PC-9 (cell line): ENCODE data around the gene TMPRSS5.

Experiments
- EZH2 ChIP-seq: fragments of 200-600 bp; sonication (generic); IDR thresholded peaks from 2 replicates; pipeline ENCODE4 v1.8.0; 2017; ENCODE audit warnings: antibody characterized with exemption, low read depth
- TF ChIP-seq, protein P1 (sequence below): fragments of 200-600 bp; sonication (generic); conservative IDR thresholded peaks from 2 replicates; pipeline ENCODE4 v1.6.1; 2017; ENCODE audit warnings: mixed run types, antibody characterized with exemption, mild to moderate bottlenecking, moderate library complexity

DNA sequence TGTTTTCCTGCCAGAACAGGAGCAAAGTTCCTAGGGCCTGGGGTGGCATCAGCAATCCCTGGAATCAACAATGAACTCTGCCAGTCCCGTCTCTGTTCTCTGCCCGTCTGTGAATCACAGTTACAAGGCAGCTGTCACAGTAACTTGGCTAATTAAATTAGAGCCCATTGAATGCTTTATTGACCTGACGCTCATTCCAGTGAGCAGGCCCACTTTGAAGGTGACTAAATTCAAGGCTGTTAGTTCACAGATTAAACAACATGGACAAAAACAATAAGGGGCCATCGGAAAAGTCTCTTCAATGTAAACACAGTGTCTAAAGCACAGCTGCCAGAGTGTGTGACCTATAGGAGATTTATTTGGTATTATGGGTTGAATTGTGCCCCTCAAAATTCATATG is 17.7 kb upstream of the TMPRSS5 start:
- TF ChIP-seq, protein P1, sequence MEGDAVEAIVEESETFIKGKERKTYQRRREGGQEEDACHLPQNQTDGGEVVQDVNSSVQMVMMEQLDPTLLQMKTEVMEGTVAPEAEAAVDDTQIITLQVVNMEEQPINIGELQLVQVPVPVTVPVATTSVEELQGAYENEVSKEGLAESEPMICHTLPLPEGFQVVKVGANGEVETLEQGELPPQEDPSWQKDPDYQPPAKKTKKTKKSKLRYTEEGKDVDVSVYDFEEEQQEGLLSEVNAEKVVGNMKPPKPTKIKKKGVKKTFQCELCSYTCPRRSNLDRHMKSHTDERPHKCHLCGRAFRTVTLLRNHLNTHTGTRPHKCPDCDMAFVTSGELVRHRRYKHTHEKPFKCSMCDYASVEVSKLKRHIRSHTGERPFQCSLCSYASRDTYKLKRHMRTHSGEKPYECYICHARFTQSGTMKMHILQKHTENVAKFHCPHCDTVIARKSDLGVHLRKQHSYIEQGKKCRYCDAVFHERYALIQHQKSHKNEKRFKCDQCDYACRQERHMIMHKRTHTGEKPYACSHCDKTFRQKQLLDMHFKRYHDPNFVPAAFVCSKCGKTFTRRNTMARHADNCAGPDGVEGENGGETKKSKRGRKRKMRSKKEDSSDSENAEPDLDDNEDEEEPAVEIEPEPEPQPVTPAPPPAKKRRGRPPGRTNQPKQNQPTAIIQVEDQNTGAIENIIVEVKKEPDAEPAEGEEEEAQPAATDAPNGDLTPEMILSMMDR: no peak
- TF ChIP-seq EZH2: no peak
